ENCODE measurements around the gene PPP3CB.

Gene PPP3CB

GRCh38 chr10:73497623-73498022 lies 1.8 kb upstream of the PPP3CB start:
- Histone ChIP-seq H3K79me2 (ENCODE audit: insufficient read depth, low read length) (peaks cover 25% of the 10 kb centered on the region), H3K9me2 (ENCODE audit: low read depth, low read length) (no peaks in the 10 kb centered on the region), H3K4me3 (ENCODE audit: low read depth, low read length, poor library complexity, severe bottlenecking) (no peak overlapping the region), H2AFZ (ENCODE audit: low read length) (no peak overlapping the region), H3K27me3 (ENCODE audit: insufficient read depth, low read length) (no peaks in the 10 kb centered on the region), H3K27ac (ENCODE audit: low read depth, low read length, poor library complexity, severe bottlenecking) (no peak overlapping the region), H3F3A (ENCODE audit: insufficient read depth, low read length) (no peaks in the 10 kb centered on the region), H3K9ac (ENCODE audit: low read length) (no peak overlapping the region), H3K4me1 (ENCODE audit: insufficient read depth, low read length, severe bottlenecking) (peaks cover 38% of the 10 kb centered on the region), H3K4me2 (ENCODE audit: low read length) (no peak overlapping the region), H3K36me3 (ENCODE audit: insufficient read depth, low read length) (no peaks in the 10 kb centered on the region), H3K9me3 (ENCODE audit: low read length) (no peaks in the 10 kb centered on the region), H4K20me1 (ENCODE audit: insufficient read depth, low read length) (no peaks in the 10 kb centered on the region)
- TF ChIP-seq, protein P1, sequence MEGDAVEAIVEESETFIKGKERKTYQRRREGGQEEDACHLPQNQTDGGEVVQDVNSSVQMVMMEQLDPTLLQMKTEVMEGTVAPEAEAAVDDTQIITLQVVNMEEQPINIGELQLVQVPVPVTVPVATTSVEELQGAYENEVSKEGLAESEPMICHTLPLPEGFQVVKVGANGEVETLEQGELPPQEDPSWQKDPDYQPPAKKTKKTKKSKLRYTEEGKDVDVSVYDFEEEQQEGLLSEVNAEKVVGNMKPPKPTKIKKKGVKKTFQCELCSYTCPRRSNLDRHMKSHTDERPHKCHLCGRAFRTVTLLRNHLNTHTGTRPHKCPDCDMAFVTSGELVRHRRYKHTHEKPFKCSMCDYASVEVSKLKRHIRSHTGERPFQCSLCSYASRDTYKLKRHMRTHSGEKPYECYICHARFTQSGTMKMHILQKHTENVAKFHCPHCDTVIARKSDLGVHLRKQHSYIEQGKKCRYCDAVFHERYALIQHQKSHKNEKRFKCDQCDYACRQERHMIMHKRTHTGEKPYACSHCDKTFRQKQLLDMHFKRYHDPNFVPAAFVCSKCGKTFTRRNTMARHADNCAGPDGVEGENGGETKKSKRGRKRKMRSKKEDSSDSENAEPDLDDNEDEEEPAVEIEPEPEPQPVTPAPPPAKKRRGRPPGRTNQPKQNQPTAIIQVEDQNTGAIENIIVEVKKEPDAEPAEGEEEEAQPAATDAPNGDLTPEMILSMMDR (IDR thresholded peaks at IDR 0.05; ENCODE audit: low read length), result no peak
- TF ChIP-seq EZH2 (IDR thresholded peaks at IDR 0.05; ENCODE audit: borderline replicate concordance, low read length), result no peak

- no peaks in the 10 kb centered on the region for H3F3A ChIP-seq (ENCODE audit: insufficient read depth, low read length)
- H3K9ac ChIP-seq (ENCODE audit: low read length), result peak overlapping the region; percentile 73
- H4K20me1 ChIP-seq (ENCODE audit: insufficient read depth, low read length), result no peaks in the 10 kb centered on the region
- no peaks in the 10 kb centered on the region for H3K27me3 ChIP-seq (ENCODE audit: insufficient read depth, low read length)
- 0 out of 2 replicates have a peak, but pooled peaks cover under 1% of the 10 kb centered on the region for H3K36me3 ChIP-seq (ENCODE audit: insufficient read depth, low read length)
- peak overlapping the region; percentile 89 for H3K4me2 ChIP-seq (ENCODE audit: low read length)
- H3K79me2 ChIP-seq (ENCODE audit: insufficient read depth, low read length), result peaks cover 42% of the 10 kb centered on the region
- H3K9me2 ChIP-seq (ENCODE audit: low read depth, low read length), result no peaks in the 10 kb centered on the region
- TF ChIP-seq, protein P1 (IDR thresholded peaks at IDR 0.05; ENCODE audit: low read length), result no peak
- no peak for TF ChIP-seq EZH2 (IDR thresholded peaks at IDR 0.05; ENCODE audit: borderline replicate concordance, low read length)
- H3K9me3 ChIP-seq (ENCODE audit: low read length), result no peaks in the 10 kb centered on the region
- peaks cover 30% of the 10 kb centered on the region for H3K4me1 ChIP-seq (ENCODE audit: insufficient read depth, low read length, severe bottlenecking)
- H2AFZ ChIP-seq (ENCODE audit: low read length), result no peak overlapping the region
- H3K27ac ChIP-seq (ENCODE audit: low read depth, low read length, poor library complexity, severe bottlenecking), result peak overlapping the region; percentile 80
- H3K4me3 ChIP-seq (ENCODE audit: low read depth, low read length, poor library complexity, severe bottlenecking), result peak overlapping the region; percentile 71
Observed at GRCh38 chr10:73495226-73495883, 469 bp downstream of the PPP3CB start.

DNA sequence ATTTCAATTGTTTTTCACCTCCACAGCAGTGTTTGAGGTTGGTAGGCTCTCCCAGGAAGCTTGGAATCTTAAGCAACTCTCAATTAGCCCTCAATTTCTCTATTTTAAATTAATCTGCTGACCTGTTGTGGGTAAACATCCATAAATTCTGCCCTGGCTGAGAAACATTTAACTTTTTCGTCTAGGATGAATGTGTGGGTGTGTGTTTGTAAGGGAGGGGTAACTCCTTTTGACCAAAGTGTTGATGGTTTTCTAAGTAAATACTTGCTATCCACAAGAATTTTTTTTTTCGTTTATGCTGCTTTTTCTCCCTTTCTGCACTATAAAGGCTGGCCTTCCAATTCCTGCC lies 973 bp downstream of the PPP3CB start:
- H4K20me1 ChIP-seq (ENCODE audit: insufficient read depth, low read length), result no peaks in the 10 kb centered on the region
- TF ChIP-seq, protein P1 (IDR thresholded peaks at IDR 0.05; ENCODE audit: low read length), result no peak
- TF ChIP-seq EZH2 (IDR thresholded peaks at IDR 0.05; ENCODE audit: borderline replicate concordance, low read length), result no peak
- peaks cover 30% of the 10 kb centered on the region for H3K4me1 ChIP-seq (ENCODE audit: insufficient read depth, low read length, severe bottlenecking)
- H3K4me3 ChIP-seq (ENCODE audit: low read depth, low read length, poor library complexity, severe bottlenecking), result peak overlapping the region; percentile 71
- no peaks in the 10 kb centered on the region for H3K9me2 ChIP-seq (ENCODE audit: low read depth, low read length)
- H3K36me3 ChIP-seq (ENCODE audit: insufficient read depth, low read length), result 0 out of 2 replicates have a peak, but pooled peaks cover 4% of the 10 kb centered on the region
- no peaks in the 10 kb centered on the region for H3K27me3 ChIP-seq (ENCODE audit: insufficient read depth, low read length)
- H3K79me2 ChIP-seq (ENCODE audit: insufficient read depth, low read length), result peaks cover 46% of the 10 kb centered on the region
- H3K9me3 ChIP-seq (ENCODE audit: low read length), result no peaks in the 10 kb centered on the region
- H3K4me2 ChIP-seq (ENCODE audit: low read length), result peak overlapping the region; percentile 89
- H3K27ac ChIP-seq (ENCODE audit: low read depth, low read length, poor library complexity, severe bottlenecking), result peak overlapping the region; percentile 80
- H2AFZ ChIP-seq (ENCODE audit: low read length), result no peak overlapping the region
- H3K9ac ChIP-seq (ENCODE audit: low read length), result peak overlapping the region; percentile 73
- H3F3A ChIP-seq (ENCODE audit: insufficient read depth, low read length), result no peaks in the 10 kb centered on the region

Measured in OCI-LY1 (cell line).